GM11168 (cell line): Measurements from ENCODE around the gene LAMC3.
"Not testable (repeated sequence)": the region's sequence is repeated elsewhere in the genome, so short reads cannot be mapped to it uniquely, and the experiment has no call there.

ENCODE experiments used
- in situ Hi-C: fragments of 300-500 bp; cut with MboI; formaldehyde crosslinking; loops from one replicate; pipeline ENCODE4 v1.12.0; 2022; ENCODE audit warnings: low sequenced_read_pairs; ENCODE audit not compliant: unreplicated experiment

The LAMC3 gene

GRCh38 chr9:131092548-131093440 lies 83.8 kb downstream of the LAMC3 start:
- in situ Hi-C loops = no loop called here

- in situ Hi-C loops = no loop called here
Measured at GRCh38 chr9:131094015-131094414, 85.0 kb downstream of the LAMC3 start.

GRCh38 chr9:131094622-131095021 lies 85.6 kb downstream of the LAMC3 start:
- in situ Hi-C loops = no loop called here

- in situ Hi-C loops = no loop called here
Measured at GRCh38 chr9:131095666-131096268, 86.8 kb downstream of the LAMC3 start.

- in situ Hi-C loops = no loop called here
Measured at GRCh38 chr9:131096269-131097125, 87.5 kb downstream of the LAMC3 start, which contains the start of gene AIF1L. Gene AIF1L, plus strand, starts transcription at chr9:131096531. Its CDS starts 99 bp downstream, at chr9:131096630.

- in situ Hi-C loops = no loop called here
Measured at GRCh38 chr9:131097126-131097947, 88.4 kb downstream of the LAMC3 start.

GRCh38 chr9:131097948-131098278 lies 88.9 kb downstream of the LAMC3 start:
- in situ Hi-C loops = no loop called here

- in situ Hi-C loops = no loop called here
Measured at GRCh38 chr9:131098391-131099101, 89.6 kb downstream of the LAMC3 start.

- in situ Hi-C loops = no loop called here
Measured at GRCh38 chr9:131099102-131099606, 90.2 kb downstream of the LAMC3 start.

- in situ Hi-C loops = not testable (repeated sequence)
Measured at GRCh38 chr9:131099845-131100244, 90.9 kb downstream of the LAMC3 start.

GRCh38 chr9:131100445-131100844 lies 91.5 kb downstream of the LAMC3 start:
- in situ Hi-C loops = no loop called here

GRCh38 chr9:131101207-131101964 lies 92.4 kb downstream of the LAMC3 start:
- in situ Hi-C loops = no loop called here

GRCh38 chr9:131103024-131103423 lies 94.0 kb downstream of the LAMC3 start:
- in situ Hi-C loops = no loop called here

GRCh38 chr9:131103535-131103934 lies 94.6 kb downstream of the LAMC3 start:
- in situ Hi-C loops = no loop called here

- in situ Hi-C loops = no loop called here
Measured at GRCh38 chr9:131104016-131104740, 95.2 kb downstream of the LAMC3 start.

- in situ Hi-C loops = no loop called here
Measured at GRCh38 chr9:131105952-131106351, 97.0 kb downstream of the LAMC3 start.

- in situ Hi-C loops = no loop called here
Measured at GRCh38 chr9:131107760-131108159, 98.8 kb downstream of the LAMC3 start.
